ENCODE data around the gene EXTL2. TPM values are rescaled to one million over a fixed set of nuclear protein-coding genes. Genes with fewer than 3 reads are reported as not detected.

Gene EXTL2
- total RNA-seq, 2 donors from 2014 or later, result 9.6 to 14.5 TPM

GRCh38 chr1:100927276-100927675 is 32.6 kb upstream of the EXTL2 start:
- no peak for ATAC-seq (ENCODE audit: insufficient number of reproducible peaks, low FRiP score, low read depth)

GRCh38 chr1:100926240-100926639 is 31.6 kb upstream of the EXTL2 start:
- Histone ChIP-seq H3K27ac (no peak overlapping the region), H3K27me3 (replicated peaks; ENCODE audit: insufficient read depth) (no peaks in the 10 kb centered on the region), H3K4me1 (ENCODE audit: control insufficient read depth in 1 of 2, low read depth in 2 of 2) (no peaks in the 10 kb centered on the region), H3K9me3 (no peaks in the 10 kb centered on the region), H3K36me3 (peaks cover 8% of the 10 kb centered on the region), H3K4me3 (no peak overlapping the region)
- TF ChIP-seq CTCF (IDR thresholded peaks at IDR 0.05), result no peak
- no peak for DNase-seq (ENCODE audit: low spot score)
- no peak for ATAC-seq (ENCODE audit: insufficient number of reproducible peaks, low FRiP score, low read depth)

More at GRCh38 chr1:100927276-100927675, 32.6 kb upstream of the EXTL2 start:
- H3K27me3 ChIP-seq (replicated peaks; ENCODE audit: insufficient read depth), result no peaks in the 10 kb centered on the region
- no peak for TF ChIP-seq CTCF (IDR thresholded peaks at IDR 0.05)
- no peaks in the 10 kb centered on the region for H3K9me3 ChIP-seq
- peaks cover 8% of the 10 kb centered on the region for H3K36me3 ChIP-seq
- H3K4me3 ChIP-seq, result no peak overlapping the region
- no peaks in the 10 kb centered on the region for H3K4me1 ChIP-seq (ENCODE audit: control insufficient read depth in 1 of 2, low read depth in 2 of 2)
- DNase-seq (ENCODE audit: low spot score), result no peak
- no peak overlapping the region for H3K27ac ChIP-seq

GRCh38 chr1:100924991-100925390 is 30.3 kb upstream of the EXTL2 start:
- H3K4me1 ChIP-seq (ENCODE audit: control insufficient read depth in 1 of 2, low read depth in 2 of 2), result no peaks in the 10 kb centered on the region
- ATAC-seq (ENCODE audit: insufficient number of reproducible peaks, low FRiP score, low read depth), result no peak
- DNase-seq (ENCODE audit: low spot score), result no peak
- H3K4me3 ChIP-seq, result no peak overlapping the region
- peaks cover 4% of the 10 kb centered on the region for H3K36me3 ChIP-seq
- TF ChIP-seq CTCF (IDR thresholded peaks at IDR 0.05), result no peak
- no peaks in the 10 kb centered on the region for H3K9me3 ChIP-seq
- H3K27me3 ChIP-seq (replicated peaks; ENCODE audit: insufficient read depth), result no peaks in the 10 kb centered on the region
- no peak overlapping the region for H3K27ac ChIP-seq

- DNase-seq (ENCODE audit: low spot score) (no peak), ATAC-seq (ENCODE audit: insufficient number of reproducible peaks, low FRiP score, low read depth) (no peak)
- Histone ChIP-seq H3K27ac (no peak overlapping the region), H3K9me3 (no peaks in the 10 kb centered on the region), H3K4me1 (ENCODE audit: control insufficient read depth in 1 of 2, low read depth in 2 of 2) (no peaks in the 10 kb centered on the region), H3K27me3 (replicated peaks; ENCODE audit: insufficient read depth) (no peaks in the 10 kb centered on the region), H3K4me3 (no peak overlapping the region), H3K36me3 (peaks cover 4% of the 10 kb centered on the region)
- TF ChIP-seq CTCF (IDR thresholded peaks at IDR 0.05), result no peak
Measured at GRCh38 chr1:100924212-100924611, 29.6 kb upstream of the EXTL2 start.

GRCh38 chr1:100921110-100921706 is 26.6 kb upstream of the EXTL2 start:
- H3K4me3 ChIP-seq, result no peak overlapping the region
- TF ChIP-seq CTCF (IDR thresholded peaks at IDR 0.05), result peak; percentile 71
- no peak overlapping the region for H3K27ac ChIP-seq
- no peaks in the 10 kb centered on the region for H3K9me3 ChIP-seq
- no peaks in the 10 kb centered on the region for H3K4me1 ChIP-seq (ENCODE audit: control insufficient read depth in 1 of 2, low read depth in 2 of 2)
- H3K36me3 ChIP-seq, result peaks cover 21% of the 10 kb centered on the region
- DNase-seq (ENCODE audit: low spot score) (no peak), ATAC-seq (ENCODE audit: insufficient number of reproducible peaks, low FRiP score, low read depth) (no peak)
- no peaks in the 10 kb centered on the region for H3K27me3 ChIP-seq (replicated peaks; ENCODE audit: insufficient read depth)
